Lung (tissue), 12 donors: ENCODE measurements around the gene KDM4E. TPM values are rescaled to one million over a fixed set of nuclear protein-coding genes. Genes with fewer than 3 reads are reported as not detected.
"Not testable (repeated sequence)": the region's sequence is repeated elsewhere in the genome, so short reads cannot be mapped to it uniquely, and the experiment has no call there.

Experiments
- ATAC-seq: fragments of 200-7000 bp; cut with Tn5 transposase; one replicate; pipeline ENCODE4 v1.9.1; 2020; ENCODE audit warnings: moderate number of reproducible peaks; ENCODE audit not compliant: insufficient read depth, low FRiP score
- DNase-seq, 3 donors: peaks; one replicate each; pipeline ENCODE4 v3.0.0-alpha.2; 2013 to 2017
- H3K27ac ChIP-seq, 2 donors: one replicate each; pipeline ENCODE4 v1.5.1; 2013; ENCODE audit warnings: mild to moderate bottlenecking in 2 of 2, moderate library complexity in 2 of 2, control low read depth in 1 of 2, inconsistent platforms in 1 of 2, low read depth in 1 of 2, low read length in 1 of 2
- H3K27me3 ChIP-seq, 3 donors: one replicate each; pipeline ENCODE4 v1.5.1; 2013; ENCODE audit warnings: low read length in 2 of 3; ENCODE audit not compliant: control insufficient read depth in 3 of 3, insufficient read depth in 3 of 3
- H3K36me3 ChIP-seq, 4 donors: one replicate each; pipeline ENCODE4 v1.5.1; 2013; ENCODE audit warnings: low read length in 4 of 4, mild to moderate bottlenecking in 1 of 4, moderate library complexity in 1 of 4; ENCODE audit not compliant: control insufficient read depth in 4 of 4, insufficient read depth in 4 of 4
- H3K4me1 ChIP-seq, 5 donors: one replicate each; pipeline ENCODE4 v1.5.1; 2013; ENCODE audit warnings: low read length in 5 of 5, mild to moderate bottlenecking in 2 of 5, moderate library complexity in 1 of 5; ENCODE audit not compliant: control insufficient read depth in 5 of 5, insufficient read depth in 5 of 5
- H3K4me3 ChIP-seq: one replicate; pipeline ENCODE4 v1.5.1; 2013; ENCODE audit warnings: mild to moderate bottlenecking, control low read depth, moderate library complexity
- H3K9ac ChIP-seq, 2 donors: one replicate each; pipeline ENCODE4 v1.5.1; 2013; ENCODE audit warnings: low read length in 2 of 2, control low read depth in 1 of 2; ENCODE audit not compliant: insufficient read depth in 1 of 2
- H3K9me3 ChIP-seq, 4 donors: one replicate each; pipeline ENCODE4 v1.5.1; 2013; ENCODE audit warnings: low read length in 3 of 4, mild to moderate bottlenecking in 1 of 4, moderate library complexity in 1 of 4; ENCODE audit not compliant: control insufficient read depth in 4 of 4, insufficient read depth in 3 of 4
- CTCF ChIP-seq: IDR thresholded peaks from 2 replicates; pipeline ENCODE4 v1.5.1; 2012; ENCODE audit warnings: mild to moderate bottlenecking; ENCODE audit errors: control extremely low read depth, extremely low read depth
- WGBS, 2 donors: extraction: QIAGEN DNeasy Blood & Tissue Kit; methylation state at CpG; one replicate each; pipeline ENCODE4 v1.1.7; 2013; 5-methylcytosine and 5-hydroxymethylcytosine counted together
- polyA plus RNA-seq, 2 donors: library from polyadenylated mRNA; stranded (reverse); fragments of 200-250 nt; gene quantifications; one replicate each; pipeline ENCODE4 v1.2.1, GENCODE V29; 2013
- total RNA-seq, 2 donors: library from RNA; depleted of rRNA in 1 of 2; stranded (reverse); fragments of >200 nt in 1 of 2; gene quantifications; one replicate each; pipeline ENCODE4 v1.2.1, GENCODE V29; 2014 to 2021
- donor health status: control.
- donor health status: control.
- donor health status: Bipolar disorder and iron deficiency.
- donor health status: healthy.
- donor health status: DM: yes; HTN: yes; CAD: no.

The KDM4E gene
- total and polyA plus RNA-seq, 4 donors = not detected

GRCh38 chr11:95016139-95016538 is 8.9 kb upstream of the KDM4E start:
- no peak for DNase-seq
- Histone ChIP-seq H3K4me1 (no peaks in the 10 kb centered on the region), H3K9me3 (no peaks in the 10 kb centered on the region), H3K27me3 (peaks cover 0 to 5% (median 0%) of the 10 kb centered on the region in 3 donors), H3K4me3 (no peak overlapping the region), H3K36me3 (no peaks in the 10 kb centered on the region), H3K27ac (no peak overlapping the region), H3K9ac (no peak overlapping the region)
- no peak for TF ChIP-seq CTCF
- ATAC-seq = no peak
- WGBS, 2 donors = 72 to 88% methylated on average over 2 of the region's 2 CpGs

GRCh38 chr11:95021468-95021867 is 3.6 kb upstream of the KDM4E start:
- not testable (repeated sequence) for H3K9me3 ChIP-seq, H3K27ac ChIP-seq, H3K9ac ChIP-seq, H3K36me3 ChIP-seq, DNase-seq, H3K4me3 ChIP-seq, ATAC-seq, H3K27me3 ChIP-seq, H3K4me1 ChIP-seq
- WGBS, 2 donors = 82 to 89% methylated on average over 5 of the region's 5 CpGs

- not testable (repeated sequence) for H3K4me3 ChIP-seq, H3K27me3 ChIP-seq, ATAC-seq, H3K9me3 ChIP-seq, H3K4me1 ChIP-seq, H3K9ac ChIP-seq, H3K36me3 ChIP-seq, DNase-seq, H3K27ac ChIP-seq
- WGBS, 2 donors = 92 to 94% methylated on average over 7 to 8 of the region's 9 CpGs
Measured at GRCh38 chr11:95025594-95025993, 536 bp downstream of the KDM4E start.

- Histone ChIP-seq H3K27me3 (peaks cover 0 to 3% (median 0%) of the 10 kb centered on the region in 3 donors), H3K9ac (no peak overlapping the region), H3K4me3 (no peak overlapping the region), H3K4me1 (no peaks in the 10 kb centered on the region), H3K36me3 (no peaks in the 10 kb centered on the region), H3K9me3 (peaks cover 0 to 2% (median 0%) of the 10 kb centered on the region in 4 donors), H3K27ac (no peak overlapping the region)
- TF ChIP-seq CTCF = no peak
- ATAC-seq (no peak), DNase-seq (no peak)
- WGBS, 2 donors = 84 to 90% methylated on average over 3 of the region's 3 CpGs
Measured at GRCh38 chr11:95028357-95028756, 3.3 kb downstream of the KDM4E start.

- WGBS, 2 donors = 89 to 90% methylated on average over 1 of the region's 1 CpG
- DNase-seq = no peak
- no peak for TF ChIP-seq CTCF
- Histone ChIP-seq H3K27me3 (peaks cover 0 to 7% (median 3%) of the 10 kb centered on the region in 3 donors), H3K4me1 (peaks cover 0 to 1% (median 0%) of the 10 kb centered on the region in 5 donors), H3K4me3 (no peak overlapping the region), H3K27ac (no peak overlapping the region), H3K9me3 (peaks cover 0 to 2% (median 0%) of the 10 kb centered on the region in 4 donors), H3K9ac (no peak overlapping the region), H3K36me3 (no peaks in the 10 kb centered on the region)
- ATAC-seq = no peak
Measured at GRCh38 chr11:95033051-95033450, 8.0 kb downstream of the KDM4E start.
